ENCODE measurements around the gene EHD4.

EHD4 gene

DNA sequence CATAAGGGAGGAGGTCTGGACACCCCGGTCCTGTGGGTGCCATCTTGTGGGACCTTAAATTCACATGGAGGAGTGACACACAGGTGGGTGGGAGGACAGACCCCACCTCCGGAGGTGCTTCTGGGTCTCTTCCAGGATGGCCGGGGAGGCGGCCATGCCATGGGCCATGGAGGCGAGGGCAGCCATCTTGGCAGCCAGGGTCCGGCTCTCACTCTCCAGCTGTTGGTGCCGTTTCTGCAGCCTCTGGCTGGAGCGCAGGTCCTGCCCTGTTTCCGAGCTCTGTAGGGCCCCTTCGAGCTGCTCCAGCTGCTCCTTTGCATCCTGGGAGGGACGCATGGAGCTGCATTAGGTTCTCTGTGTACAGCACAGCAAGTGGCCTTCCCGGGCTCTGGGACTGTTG lies 97.6 kb downstream of the EHD4 start:
- no peak for DNase-seq

DNA sequence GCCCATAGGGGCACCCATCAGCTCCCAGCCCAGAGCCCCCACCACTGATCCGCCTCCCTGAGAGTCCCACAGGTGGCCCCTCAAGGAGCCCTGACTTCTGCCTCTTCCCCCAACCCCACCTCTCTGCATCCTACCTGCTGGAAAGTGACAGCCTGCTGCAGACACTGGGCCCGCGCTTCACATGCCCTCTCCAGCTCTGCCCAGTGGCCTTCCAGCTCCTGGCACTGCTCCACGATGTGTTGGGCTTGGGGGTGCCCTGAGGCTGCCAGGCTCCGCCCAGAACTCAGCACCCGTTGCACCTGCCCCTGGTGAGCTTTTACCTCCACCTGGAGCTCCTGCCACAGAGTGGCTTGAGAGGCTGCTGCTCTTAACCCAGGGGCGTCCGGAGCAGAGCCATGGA lies 98.6 kb downstream of the EHD4 start:
- DNase-seq = no peak

DNA sequence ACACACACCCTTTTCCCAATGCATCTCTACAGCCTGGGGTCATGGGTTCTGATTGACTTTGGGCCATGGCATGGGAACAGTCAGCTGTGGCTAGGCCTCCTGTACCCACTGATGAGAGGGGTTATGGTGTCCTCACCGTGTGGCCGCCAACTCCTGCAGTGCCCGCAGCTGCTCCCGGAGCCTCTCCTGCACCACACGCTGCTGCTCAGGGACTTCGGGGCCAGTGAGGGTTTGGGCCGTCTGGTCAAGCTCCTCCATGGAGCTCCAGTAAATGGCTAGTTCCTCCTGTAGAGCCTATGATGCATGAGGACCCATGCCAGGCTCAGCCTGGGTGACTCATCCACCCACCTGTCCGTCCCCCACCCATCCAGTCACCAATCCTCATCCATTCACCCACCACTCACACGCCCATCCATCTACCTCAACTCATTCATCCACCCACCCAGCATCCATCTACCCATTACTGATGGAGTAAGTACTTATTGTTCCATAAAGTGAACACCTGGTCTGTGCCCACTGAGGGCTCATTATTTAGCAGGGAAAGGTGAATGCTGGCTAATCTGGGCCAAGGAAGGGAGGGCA lies 100.1 kb downstream of the EHD4 start:
- DNase-seq = no peak

DNA sequence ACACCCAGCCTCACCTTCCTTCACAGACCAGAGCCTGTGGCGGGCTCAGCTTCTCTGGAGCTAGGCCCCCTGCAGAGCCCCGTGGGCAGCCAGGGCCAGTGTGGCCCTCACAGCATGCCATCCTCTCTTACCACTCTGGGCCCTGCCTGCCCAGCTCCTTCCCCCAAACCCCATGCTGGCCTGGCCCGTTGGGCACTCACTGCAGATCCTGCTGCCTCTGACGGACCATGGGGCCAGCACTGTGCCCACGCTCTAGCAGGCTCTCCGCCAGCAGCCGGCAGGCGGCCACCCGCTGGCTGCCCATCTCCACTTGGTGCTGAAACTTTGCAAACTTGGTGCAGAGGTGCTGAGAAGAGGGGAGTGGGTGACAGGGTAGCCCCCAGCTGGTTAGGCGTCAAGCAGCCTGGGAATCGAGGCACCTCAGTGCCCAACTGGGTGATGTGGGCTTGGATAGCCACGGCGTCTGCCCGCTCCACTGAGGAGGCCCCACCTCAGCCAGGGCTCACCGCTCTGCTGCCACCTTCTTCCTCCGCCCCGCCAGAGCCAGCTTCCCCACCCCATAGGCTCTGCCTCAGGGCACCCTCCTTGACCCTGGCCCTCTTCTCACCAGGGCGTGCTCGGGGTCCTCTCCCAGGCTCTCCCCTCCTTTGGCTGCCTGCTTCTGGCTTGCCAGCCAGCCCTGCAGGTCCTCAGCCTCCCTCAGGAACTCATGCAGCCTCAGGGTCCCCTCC lies 101.0 kb downstream of the EHD4 start:
- DNase-seq = no peak

DNA sequence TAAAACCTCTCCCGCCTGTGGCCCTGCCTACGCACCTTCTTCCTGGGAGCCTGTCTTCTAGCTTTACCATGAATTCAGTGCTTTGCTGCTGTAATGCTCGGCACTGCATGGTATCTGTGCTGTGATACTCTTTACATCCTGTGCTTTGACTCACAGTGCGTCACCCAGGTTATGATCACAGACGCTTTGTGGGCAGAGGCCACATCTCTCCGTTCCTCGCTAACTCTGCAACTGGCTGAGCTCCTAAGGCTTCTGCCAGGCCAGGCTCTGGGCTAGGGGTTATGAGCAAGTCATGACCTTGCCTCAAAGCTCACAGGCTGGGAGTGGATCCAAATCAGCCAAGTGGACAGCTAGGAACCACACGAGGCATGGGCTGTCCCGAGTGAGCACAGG lies 101.7 kb downstream of the EHD4 start:
- DNase-seq = no peak

DNA sequence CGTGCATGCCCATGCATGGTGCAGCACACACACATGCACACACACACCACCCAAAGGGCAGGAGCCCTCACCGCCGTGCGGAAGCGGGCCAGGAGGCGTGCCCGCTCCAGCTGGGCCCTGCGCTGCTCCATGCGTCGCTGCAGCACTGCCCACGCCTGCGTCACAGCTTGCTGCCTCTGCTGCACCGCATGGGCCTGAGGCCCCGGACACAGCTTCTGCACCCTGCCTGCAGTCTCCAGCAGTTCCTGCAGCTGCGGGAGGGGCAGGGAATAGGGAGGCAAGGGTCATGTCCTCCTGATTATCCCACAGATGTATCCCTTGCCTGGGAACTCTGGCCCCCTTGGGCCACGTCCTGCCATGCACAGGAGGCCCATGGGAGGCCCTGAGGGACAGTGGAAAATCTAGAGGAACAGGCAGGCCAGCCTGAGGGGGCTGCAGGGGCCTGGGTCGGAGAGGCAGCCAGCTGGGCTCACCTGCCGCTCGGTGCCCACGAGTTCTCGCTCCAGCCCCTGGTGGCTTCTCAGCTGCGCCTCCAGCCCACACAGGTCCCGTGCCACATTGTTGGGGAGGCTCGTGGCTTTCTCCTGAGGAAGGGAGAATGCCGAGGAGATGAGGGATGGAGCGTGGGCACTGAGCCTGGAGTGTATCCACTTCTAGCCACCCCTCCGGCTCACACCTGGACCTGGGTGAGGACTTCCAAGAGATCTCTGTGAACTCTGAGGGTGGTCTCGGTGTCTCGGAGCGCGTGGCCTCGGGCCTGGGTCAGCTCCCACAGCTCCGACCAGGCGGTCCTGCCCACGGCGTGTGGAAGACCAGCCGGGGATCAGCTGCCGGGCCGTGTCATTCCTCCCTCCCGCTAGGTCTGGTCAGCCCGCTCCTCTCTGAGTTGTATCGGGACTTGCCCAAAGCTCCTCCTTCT lies 102.3 kb downstream of the EHD4 start:
- DNase-seq = no peak

DNA sequence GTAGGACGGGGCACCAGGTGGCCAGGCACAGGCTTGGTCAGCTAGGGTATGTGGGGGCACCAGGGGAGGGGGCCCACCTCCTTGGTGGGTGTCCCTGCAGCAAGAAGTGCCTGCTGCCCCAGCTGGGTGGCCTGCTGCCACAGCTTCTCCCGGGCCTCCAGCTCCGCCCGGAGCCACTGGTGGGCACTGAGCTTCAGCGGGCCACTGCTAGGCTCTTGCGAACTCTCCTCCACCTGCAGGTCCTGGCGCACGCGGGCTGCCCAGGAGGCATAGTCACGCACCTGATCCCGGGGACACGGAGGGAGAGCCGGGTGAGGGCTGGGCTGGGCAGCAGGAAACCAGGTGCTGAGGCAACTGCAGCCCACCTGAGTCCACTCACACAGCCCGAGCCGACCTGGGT lies 104.0 kb downstream of the EHD4 start:
- DNase-seq = no peak

DNA sequence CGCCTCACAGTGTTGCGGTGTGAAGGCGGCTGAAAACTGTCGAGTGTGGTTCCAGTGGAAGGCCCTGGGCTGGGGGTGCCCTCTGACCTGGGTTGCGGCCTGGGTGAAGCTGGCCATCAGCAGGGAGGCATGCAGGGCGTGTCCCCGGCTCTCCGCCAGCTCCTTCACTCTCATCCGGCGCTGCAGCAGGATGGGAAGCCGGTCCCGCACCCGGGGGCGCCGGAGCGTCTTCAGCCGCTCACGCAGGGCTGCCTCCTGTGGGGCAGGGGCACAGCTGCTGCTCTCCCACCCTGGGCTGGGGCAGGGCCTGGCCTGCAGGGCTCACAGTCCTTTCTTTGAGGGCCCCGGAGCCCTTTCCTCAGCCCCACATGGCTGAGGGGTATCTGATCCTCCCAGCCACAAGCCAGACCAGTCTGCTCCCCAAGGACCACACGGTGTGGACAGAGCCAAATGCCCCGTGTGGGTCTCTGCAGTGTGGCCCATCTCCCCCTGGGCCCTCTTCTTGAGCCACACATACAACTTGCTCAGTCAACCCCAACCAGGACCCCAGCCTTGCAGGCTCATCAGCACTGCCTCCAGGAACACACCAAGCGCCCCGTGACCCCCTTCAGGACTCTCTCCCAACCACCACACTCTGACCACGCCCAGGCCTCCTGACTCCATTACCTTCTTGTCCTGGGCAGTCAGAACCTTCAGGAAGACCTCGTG lies 105.3 kb downstream of the EHD4 start:
- DNase-seq = no peak

DNA sequence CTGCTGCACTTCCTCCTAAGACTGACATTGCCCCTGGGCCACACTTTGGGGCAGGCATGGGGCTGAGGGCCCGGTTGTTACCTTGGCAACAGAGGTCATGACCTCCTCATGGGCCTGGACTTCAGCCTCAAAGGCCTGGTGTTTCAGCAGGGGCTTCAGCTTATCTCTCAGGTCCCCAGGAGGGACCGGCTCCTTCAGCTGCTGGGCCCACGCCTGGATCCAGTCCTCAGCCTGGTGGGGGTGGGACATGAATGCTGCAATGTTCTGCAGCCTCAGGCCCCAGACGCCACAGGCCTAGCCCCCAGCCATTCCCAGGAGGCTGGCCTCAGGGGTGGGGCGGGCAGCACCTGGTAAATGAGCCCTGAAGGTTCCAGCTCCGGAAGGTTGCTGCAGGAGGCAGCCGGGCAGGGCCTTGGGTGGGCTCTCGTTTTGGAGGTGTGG lies 106.1 kb downstream of the EHD4 start:
- no peak for DNase-seq

DNA sequence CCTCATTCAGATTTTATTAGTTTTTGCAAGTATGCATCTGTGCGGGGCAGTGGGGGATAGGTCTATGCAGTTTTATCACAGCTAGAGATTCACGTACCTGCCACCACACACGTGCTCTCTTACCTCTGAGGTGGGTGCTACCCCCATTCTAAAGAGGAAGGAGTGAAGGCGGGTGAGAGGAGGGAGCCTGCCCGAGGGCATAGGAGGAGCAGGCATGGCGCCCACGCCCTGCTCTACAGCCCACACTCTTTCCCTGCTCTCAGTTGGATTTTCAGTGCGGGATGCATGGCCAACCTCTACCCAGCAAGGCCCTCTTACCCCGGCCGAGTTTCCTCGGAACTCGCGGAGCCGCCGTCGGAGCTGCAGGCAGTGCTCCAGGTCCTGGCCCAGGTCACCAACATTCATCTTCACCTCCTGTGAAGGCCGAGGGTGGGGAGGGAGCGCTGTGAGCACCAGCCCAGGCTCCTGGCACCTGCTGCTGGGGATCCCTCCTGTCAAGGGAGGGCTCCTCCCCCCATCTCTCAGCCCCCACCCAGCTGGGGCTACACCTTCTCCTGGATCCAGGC lies 106.8 kb downstream of the EHD4 start:
- no peak for DNase-seq

DNA sequence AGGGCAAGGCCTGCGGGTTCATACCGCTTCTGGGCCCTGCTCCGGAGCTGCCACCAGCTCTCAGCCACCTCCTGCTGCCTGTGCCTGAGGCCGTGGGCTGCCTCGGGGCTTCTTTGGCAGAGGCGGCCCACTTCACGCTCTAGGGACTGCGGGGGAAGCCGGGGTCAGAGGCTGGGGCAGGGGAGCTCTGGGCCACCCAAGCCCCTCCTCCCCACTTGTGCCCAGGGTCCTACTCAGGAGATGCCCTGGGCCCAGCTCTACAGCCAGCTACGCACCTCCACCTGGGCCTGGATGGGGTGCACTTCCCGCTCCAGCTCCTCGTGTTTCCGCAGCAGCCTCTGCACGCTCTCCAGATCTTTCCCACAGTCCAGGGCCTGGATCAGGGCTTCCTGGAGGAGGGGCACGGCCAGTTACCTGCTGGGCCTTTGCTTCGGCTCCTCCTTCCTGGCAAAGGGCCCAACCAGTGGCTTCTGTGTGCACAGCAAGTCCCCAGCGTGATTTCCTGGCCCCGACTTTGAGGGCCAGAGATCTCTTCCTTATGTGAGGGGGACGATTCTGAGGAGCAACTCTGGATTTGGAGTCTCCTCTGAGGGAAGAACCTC lies 109.7 kb downstream of the EHD4 start:
- DNase-seq = no peak

DNA sequence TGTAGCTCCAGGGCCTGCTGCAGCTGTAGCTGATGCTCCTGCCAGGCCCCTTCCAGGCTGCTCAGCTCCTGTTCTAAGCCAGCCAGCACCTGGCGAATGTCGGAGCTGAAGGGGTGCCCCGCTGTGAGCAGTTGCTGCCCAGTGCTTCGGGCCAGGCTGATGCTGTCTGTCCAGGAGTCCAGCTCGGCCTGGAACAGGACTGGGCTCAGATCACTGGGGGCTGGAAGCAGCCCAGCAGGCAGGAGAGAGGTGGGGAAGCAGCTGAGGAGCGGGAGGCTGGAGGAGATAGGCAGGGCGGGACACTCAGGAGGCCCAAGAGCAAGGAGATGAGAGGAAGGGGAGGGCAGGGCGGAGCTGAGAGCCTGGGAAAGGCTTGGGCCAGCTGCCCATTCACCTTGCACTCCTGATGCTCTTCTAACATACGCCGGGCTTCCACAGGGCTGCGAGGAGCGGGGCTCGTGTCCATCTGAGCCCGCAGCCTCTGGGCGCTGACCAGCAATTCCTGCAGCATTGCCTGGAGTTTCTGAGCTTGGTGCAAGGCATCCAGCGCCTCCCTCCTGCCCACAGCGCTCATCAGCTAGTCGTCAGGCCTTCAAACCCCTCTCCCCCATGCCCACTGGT lies 110.5 kb downstream of the EHD4 start:
- no peak for DNase-seq

DNA sequence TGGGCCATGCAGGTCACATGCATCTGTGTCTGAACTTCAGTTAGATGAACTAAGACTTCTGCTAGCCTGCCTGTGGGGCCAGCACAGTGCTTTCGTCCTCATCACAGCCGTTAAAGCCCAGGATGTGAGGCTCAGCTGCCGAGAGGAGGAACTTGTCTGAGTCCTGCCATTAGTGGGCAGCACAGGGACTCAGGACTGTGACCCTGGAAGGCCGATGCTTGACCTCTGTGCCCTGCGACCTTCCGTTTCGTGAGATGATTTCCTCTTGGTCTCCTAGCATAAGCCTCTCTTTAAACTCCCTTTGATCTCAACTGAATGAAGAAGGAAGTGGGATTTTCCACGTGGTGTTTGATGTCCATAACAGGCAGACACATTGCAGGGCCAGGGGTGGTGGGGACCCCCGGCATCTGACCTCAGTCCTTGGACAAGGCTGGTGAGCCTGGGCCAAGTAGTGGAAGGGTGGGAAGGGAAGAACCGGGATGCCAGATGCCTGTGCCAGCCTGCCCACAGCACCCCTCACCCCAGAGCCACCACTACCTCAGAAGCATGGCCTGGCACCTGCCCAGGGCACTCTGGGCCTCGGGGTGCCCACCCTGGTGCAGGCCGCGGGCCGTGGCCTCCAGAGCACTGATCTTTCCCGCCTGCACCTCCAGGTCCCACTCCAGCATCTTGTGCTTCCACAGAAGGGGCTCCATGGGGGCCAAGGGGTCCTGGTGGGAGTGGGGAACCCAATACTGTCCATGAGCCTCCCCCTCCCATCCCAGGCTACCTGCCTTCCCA lies 112.1 kb downstream of the EHD4 start:
- DNase-seq = no peak

DNA sequence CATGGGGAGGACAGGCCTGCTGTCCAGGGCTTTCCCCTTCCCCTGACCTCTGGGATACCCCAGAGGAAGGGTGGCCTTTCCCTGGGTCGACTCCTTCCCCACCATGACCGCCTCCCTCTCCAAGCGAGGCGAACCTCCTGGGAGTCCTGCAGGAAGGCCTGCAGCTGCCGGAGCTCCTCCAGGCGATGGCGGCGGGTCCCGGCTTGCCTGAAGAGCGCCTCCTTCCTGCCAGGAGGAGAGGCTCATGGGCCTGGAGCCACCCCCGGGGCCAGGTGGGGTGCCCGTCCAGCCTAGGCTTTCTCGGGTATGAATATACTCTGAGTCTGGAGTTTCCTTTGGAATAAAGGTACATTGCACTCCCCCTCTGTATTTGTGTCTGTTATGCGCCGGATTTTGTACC lies 113.6 kb downstream of the EHD4 start:
- no peak for DNase-seq

DNA sequence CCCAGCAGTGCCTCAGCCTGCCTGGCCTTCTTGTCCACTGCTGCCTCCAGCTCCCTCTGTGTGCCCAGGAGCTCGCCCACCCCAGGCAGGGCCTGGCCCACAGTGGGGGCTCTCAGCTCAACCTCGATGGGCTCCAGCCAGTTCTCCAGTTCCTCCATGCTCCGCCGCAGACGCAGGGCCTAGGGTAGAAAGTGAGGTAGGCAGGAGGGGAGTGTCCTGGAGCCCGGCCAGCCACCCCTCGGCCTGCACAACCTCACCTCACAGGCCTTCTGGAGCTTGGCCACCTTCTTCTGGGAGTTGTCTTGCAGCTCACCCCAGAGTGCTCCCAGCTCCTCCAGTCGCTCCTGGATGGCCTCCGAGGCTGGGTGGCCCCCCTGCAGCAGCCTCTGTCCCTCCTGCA lies 115.0 kb downstream of the EHD4 start:
- DNase-seq = no peak

DNA sequence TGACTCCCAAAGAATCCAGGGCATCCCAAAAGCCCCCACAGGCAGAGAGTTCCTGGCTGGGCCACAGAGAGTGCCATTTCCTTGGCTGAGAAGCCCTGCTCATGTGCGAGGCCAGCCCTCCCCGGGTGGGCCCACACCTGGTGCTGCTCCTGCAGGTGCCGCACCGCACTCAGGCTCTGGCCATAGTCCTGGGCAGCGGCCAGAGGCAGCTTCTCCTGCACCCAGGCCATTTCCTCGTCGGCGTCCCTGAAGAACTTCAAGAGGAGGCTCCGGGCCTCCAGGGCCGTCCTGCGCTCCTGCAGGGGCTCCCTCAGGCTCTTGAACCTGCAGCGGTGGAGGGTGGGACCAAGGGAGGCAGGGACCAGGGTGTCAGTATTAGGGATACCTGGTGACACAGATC lies 115.6 kb downstream of the EHD4 start:
- no peak for DNase-seq

DNA sequence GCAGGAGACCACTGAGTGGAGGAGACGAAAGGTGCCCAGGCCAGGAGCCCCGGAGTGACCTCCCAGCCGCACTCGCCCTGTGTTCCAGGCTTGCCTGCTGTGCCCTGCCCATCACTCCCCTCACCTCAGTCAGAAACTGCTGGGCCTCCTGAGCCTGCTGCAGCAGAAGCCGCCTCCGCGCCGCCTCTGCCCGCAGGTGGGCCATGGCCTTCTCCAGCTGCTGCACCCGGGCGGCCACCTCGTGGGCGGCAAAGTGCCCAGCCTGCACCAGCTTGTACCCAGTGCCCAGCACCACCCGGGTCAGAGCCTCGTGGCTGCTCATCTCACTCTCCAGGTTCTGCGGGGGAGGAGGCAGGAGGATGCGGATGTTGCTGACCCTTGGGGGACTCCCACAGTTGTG lies 116.1 kb downstream of the EHD4 start:
- no peak for DNase-seq

DNA sequence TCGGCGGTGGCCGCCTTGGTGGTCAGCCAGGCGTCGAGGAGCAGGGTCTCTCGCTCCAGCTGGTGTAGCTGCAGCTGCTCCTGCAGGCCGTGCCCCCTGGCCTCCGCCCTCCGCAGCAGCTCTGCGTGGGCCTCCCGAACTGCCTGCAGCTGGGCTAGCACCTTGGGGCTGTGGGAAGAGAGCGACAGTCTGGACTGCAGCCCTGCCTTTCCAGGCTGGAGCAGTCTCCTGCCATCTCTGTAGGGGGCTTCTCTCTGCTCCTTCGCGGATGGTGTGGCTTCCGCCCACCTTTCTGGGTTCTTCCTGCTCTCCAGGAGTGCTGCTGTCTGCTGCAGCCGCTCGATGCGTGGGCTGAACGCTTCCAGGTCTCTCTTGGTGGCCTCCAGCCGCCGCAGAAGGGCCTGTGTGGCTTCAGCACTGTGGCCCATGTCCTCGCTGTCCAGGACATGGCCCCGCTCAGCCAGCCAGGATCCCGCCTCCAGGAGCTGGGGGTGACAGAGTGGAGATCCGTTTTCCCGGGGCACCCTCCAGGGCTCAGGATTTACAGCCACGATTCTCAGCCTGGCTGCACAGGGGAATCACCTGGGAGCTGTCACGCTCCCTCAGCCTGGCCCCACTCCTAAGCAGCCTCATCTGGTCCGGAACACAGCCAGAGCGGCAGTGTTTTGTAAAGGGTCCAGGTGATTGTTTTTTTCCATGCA lies 116.9 kb downstream of the EHD4 start:
- no peak for DNase-seq

DNA sequence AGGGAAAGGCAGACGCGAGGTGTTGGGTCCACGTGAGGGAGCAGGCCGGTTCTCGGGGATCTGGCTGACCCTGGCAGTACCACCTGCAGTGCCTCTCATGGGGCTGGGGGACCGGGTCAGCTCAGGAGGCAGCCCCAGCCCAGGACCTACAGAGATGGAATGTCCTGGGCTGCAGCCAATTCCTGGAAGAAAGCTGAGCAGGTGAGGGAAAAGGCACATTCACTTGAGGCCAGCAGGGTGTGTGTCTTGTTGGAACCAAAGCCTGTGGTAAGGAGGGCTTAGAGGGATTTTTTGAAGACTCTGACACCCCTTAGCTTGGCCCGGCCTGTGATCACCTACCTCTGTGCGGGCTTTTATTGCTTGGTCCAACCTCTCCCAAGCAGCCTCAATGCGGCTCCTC lies 117.9 kb downstream of the EHD4 start:
- DNase-seq = no peak

DNA sequence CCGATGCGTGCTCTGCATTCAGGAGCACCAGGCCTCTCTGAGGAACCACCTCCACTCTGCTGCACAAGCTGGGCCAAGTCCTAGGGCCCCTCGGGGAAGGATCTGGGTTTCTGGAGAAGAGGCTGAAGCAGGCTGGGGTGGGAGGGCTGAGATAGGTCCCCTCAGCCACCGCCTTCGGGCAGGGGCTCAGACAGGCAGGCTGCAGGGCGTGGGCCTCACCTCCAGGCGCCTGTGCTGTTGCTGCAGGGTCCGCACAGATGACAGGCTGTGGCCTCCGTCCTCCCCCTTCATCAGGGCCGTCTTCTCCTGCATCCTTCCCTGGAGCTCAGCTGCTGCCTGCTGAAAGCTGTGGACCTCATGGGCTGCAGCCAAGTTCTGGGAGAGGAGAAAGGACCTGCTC lies 118.5 kb downstream of the EHD4 start:
- no peak for DNase-seq
